Ascending aorta (tissue), 2 donors: ENCODE measurements around the gene BATF. TPM values are rescaled to one million over a fixed set of nuclear protein-coding genes. Genes with fewer than 3 reads are reported as not detected.
A peak's percentile ranks its signal among the peaks of the same experiment; 100 is the strongest.

ENCODE experiments used
- DNase-seq, 2 donors: peaks; one replicate each; pipeline ENCODE4 v3.0.0-alpha.2; 2019; ENCODE audit warnings: low spot score in 2 of 2
- H3K27ac ChIP-seq, 2 donors: fragments of 200-600 bp; sonication (generic); one replicate each; pipeline ENCODE4 v1.5.1; 2016 to 2017; ENCODE audit warnings: mild to moderate bottlenecking in 1 of 2
- H3K27me3 ChIP-seq: fragments of 200-600 bp; sonication (generic); one replicate; pipeline ENCODE4 v1.5.1; 2017
- H3K36me3 ChIP-seq, 2 donors: fragments of 200-600 bp; sonication (generic); one replicate each; pipeline ENCODE4 v1.5.1; 2016
- H3K4me1 ChIP-seq, 2 donors: fragments of 200-600 bp; sonication (generic); one replicate each; pipeline ENCODE4 v1.5.1; 2016 to 2017; ENCODE audit warnings: mild to moderate bottlenecking in 1 of 2
- H3K4me3 ChIP-seq, 2 donors: fragments of 200-600 bp; sonication (generic); one replicate each; pipeline ENCODE4 v1.5.1; 2016 to 2017; ENCODE audit warnings: mild to moderate bottlenecking in 1 of 2
- H3K9me3 ChIP-seq, 2 donors: fragments of 200-600 bp; sonication (generic); one replicate each; pipeline ENCODE4 v1.5.1; 2016
- intact Hi-C: fragments of 100-400 bp; cut with DNase I; formaldehyde crosslinking; loops from one replicate; pipeline ENCODE4 v1.15.1; 2023
- total RNA-seq: library from RNA; depleted of rRNA; stranded (reverse); fragments of >200 nt; gene quantifications from one replicate; pipeline ENCODE4 v1.1.0, GENCODE V29; 2016
- TF ChIP-seq, protein P1 (sequence below), 3 experiments: fragments of 200-600 bp in 2 of 3; fragments of 450-650 bp in 1 of 3; sonication (generic) in 2 of 3; IDR thresholded peaks; one replicate each; pipeline ENCODE4 v1.5.1; 2016 to 2019; ENCODE audit warnings: antibody characterized with exemption in 3 of 3, mild to moderate bottlenecking in 1 of 3, moderate library complexity in 1 of 3

BATF gene
- total RNA-seq, 1 donor from 2014 or later, result not detected

DNA sequence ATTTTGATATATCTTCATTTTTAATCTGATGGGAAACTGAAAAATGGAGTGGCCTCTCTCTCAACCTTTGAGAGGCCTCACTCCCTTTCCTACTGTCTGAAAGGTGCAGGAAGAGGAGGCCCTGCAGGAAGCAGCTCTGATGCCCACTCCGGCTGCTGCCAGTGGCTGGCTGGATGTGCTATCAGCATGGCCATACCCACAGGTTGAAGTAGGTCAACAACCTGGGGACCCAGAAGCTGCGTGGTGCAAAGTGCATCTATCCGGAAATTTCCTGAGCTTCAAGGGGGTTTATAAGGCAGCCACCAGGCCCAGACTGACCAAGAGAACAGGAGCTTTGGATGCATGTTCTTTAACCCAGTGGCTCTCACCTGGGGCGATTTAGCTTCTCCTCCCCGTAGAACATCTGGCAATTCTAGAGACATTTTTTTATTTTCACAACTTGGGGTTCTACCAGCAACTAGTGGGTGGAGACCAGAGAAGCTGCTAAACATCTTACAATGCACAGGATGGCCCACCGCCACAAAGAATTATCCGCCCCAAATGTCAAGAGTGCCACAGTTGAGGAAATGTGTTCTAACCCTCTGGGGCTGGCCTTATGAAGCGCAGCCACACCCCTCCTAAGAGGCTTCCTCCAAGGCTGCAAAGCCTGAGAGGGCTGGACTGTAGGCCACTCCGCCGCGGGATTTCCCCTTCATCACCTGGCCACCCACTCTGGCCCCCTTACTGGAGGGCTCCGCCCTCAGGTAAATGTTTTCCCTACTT lies 8.2 kb upstream of the BATF start:
- H3K27ac ChIP-seq, result no peak overlapping the region
- no peaks in the 10 kb centered on the region for H3K27me3 ChIP-seq
- no peak overlapping the region for H3K4me3 ChIP-seq
- DNase-seq, result no peak
- TF ChIP-seq, protein P1, sequence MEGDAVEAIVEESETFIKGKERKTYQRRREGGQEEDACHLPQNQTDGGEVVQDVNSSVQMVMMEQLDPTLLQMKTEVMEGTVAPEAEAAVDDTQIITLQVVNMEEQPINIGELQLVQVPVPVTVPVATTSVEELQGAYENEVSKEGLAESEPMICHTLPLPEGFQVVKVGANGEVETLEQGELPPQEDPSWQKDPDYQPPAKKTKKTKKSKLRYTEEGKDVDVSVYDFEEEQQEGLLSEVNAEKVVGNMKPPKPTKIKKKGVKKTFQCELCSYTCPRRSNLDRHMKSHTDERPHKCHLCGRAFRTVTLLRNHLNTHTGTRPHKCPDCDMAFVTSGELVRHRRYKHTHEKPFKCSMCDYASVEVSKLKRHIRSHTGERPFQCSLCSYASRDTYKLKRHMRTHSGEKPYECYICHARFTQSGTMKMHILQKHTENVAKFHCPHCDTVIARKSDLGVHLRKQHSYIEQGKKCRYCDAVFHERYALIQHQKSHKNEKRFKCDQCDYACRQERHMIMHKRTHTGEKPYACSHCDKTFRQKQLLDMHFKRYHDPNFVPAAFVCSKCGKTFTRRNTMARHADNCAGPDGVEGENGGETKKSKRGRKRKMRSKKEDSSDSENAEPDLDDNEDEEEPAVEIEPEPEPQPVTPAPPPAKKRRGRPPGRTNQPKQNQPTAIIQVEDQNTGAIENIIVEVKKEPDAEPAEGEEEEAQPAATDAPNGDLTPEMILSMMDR (IDR thresholded peaks at IDR 0.05), result no peak
- H3K36me3 ChIP-seq, result no peaks in the 10 kb centered on the region
- H3K9me3 ChIP-seq, result peaks cover 0 to 9% of the 10 kb centered on the region in 2 donors
- intact Hi-C loops, result no loop called here
- H3K4me1 ChIP-seq, result no peaks in the 10 kb centered on the region

DNA sequence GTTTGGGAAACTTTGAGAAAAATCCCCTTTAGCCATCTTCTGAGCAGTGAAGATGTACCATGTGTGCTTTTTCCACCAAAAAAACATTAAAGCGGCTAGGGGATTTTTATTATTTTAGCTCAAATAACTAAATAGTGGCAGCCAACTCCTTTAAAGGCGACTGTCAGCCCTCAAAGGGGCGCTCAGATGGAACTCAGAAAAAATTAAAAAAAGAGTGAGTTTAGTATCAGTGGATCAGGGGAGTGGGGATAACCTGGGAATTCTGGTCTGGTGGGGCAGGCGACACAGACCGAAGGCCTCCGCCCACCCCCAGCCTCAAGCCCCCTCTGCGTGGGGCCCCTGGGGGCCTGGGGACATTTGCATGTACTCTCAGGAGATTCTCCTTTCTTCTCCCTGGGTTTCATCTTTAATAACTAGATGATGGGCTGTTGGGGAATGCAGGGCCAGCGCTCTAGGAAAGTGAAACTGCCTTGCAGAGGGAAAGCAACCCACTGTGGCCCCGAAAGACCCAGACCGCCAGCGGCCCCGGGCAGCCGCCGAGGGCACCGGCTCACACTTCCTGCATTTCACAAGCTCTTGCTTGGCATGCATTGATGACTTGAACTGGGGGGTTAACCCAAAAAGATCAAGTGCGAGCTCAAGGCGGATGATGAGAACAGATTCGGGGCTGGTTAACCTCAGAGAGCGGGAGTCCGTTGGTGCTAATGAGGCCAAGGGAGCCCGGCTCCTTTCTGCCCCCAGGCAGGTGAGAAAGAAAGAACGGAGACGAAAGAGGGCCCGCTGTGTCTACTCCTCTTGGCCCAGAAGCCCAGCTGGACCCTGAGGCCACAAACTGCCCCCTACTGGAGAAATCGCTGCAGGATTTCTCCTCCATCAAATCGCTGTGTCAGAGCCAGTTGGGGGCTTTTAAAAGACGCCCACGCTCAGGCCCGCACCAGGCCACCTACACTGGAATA lies 7.3 kb upstream of the BATF start:
- DNase-seq, result no peak

DNA sequence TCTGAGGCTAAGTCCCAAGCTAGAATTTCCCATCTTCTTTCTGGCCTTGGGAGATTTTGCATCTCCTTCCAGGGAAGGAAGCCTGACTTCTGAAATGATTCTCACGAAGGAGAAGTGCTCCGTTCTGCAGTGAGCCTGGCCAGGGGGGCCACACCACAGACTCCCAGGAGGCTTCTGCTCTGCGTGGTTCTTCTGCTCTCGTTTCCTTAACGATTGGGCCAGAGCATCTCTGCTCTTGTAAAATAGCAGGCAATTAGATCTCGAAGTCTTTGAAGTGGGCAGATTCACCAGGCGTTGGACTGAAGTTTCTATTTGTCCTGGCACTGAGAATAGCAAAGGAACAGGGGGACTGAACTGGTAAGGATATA lies 6.7 kb upstream of the BATF start:
- Histone ChIP-seq H3K27me3 (no peaks in the 10 kb centered on the region), H3K4me1 (no peaks in the 10 kb centered on the region), H3K9me3 (peaks cover 0 to 9% of the 10 kb centered on the region in 2 donors), H3K27ac (no peak overlapping the region), H3K4me3 (peak overlapping the region in 1 of 2 donors; percentile 61), H3K36me3 (no peaks in the 10 kb centered on the region)
- DNase-seq, result no peak
- intact Hi-C loops, result no loop called here
- TF ChIP-seq, protein P1 (IDR thresholded peaks at IDR 0.05), result no peak

More for the DNA sequence above, 7.3 kb upstream of the BATF start:
- TF ChIP-seq, protein P1 (IDR thresholded peaks at IDR 0.05), result peak in 1 of 3 experiments; percentile 44
- H3K27me3 ChIP-seq, result no peaks in the 10 kb centered on the region
- H3K9me3 ChIP-seq, result peaks cover 0 to 9% of the 10 kb centered on the region in 2 donors
- no peaks in the 10 kb centered on the region for H3K36me3 ChIP-seq
- H3K4me3 ChIP-seq, result peak overlapping the region in 1 of 2 donors; percentile 61
- intact Hi-C loops, result no loop called here
- H3K27ac ChIP-seq, result no peak overlapping the region
- H3K4me1 ChIP-seq, result no peaks in the 10 kb centered on the region

DNA sequence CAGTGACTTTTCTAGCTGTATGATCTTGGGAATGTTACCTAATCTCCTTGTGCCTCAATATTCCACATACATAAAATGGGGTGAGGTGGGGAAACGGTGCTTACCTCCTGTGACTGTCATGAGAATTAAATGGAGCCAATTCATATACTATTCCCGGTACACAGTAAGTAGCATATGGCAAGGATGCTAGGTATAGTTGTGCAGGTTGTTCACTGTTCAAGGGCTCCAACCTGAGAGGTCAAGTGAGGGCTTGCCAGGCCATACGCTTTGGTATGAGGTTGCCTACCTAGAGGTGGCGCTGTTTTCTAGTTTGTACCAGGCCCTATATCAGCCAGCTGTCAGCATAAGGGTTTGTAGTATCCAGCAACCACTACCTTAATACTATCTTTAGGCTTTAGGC lies 3.6 kb upstream of the BATF start:
- TF ChIP-seq, protein P1 (IDR thresholded peaks at IDR 0.05), result no peak
- intact Hi-C loops, result no loop called here
- H3K4me3 ChIP-seq, result no peak overlapping the region
- no peaks in the 10 kb centered on the region for H3K27me3 ChIP-seq
- H3K36me3 ChIP-seq, result no peaks in the 10 kb centered on the region
- H3K27ac ChIP-seq, result no peak overlapping the region
- no peaks in the 10 kb centered on the region for H3K9me3 ChIP-seq
- H3K4me1 ChIP-seq, result no peaks in the 10 kb centered on the region
- DNase-seq, result no peak

DNA sequence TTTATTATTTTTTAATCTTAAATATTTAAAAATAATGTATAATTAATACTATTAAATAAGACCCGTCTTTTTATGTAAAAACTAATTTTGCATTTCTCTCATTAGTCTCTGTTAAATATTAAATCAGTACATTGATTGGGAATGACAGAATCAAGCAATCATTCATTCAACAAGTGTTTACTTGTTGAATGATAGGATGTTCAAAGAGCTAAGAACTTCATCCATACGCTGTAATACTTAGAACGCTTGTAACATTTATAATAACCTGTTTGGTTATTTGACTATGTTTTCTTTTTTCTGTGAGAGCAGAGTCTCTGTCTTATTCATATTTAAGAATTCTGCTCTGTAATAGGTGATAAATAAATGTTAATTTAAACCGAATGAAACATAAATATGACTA lies 2.9 kb upstream of the BATF start:
- H3K4me3 ChIP-seq, result no peak overlapping the region
- no peaks in the 10 kb centered on the region for H3K9me3 ChIP-seq
- no peaks in the 10 kb centered on the region for H3K4me1 ChIP-seq
- H3K27ac ChIP-seq, result no peak overlapping the region
- no peaks in the 10 kb centered on the region for H3K27me3 ChIP-seq
- intact Hi-C loops, result no loop called here
- TF ChIP-seq, protein P1 (IDR thresholded peaks at IDR 0.05), result no peak
- DNase-seq, result no peak
- no peaks in the 10 kb centered on the region for H3K36me3 ChIP-seq
